Measurements from ENCODE around the gene GABRA5. TPM values are rescaled to one million over a fixed set of nuclear protein-coding genes. Genes with fewer than 3 reads are reported as not detected.
"Not testable (repeated sequence)": the region's sequence is repeated elsewhere in the genome, so short reads cannot be mapped to it uniquely, and the experiment has no call there.

Gene GABRA5
- polyA plus RNA-seq, 1 donor from 2014 or later = 25.3 TPM

DNA sequence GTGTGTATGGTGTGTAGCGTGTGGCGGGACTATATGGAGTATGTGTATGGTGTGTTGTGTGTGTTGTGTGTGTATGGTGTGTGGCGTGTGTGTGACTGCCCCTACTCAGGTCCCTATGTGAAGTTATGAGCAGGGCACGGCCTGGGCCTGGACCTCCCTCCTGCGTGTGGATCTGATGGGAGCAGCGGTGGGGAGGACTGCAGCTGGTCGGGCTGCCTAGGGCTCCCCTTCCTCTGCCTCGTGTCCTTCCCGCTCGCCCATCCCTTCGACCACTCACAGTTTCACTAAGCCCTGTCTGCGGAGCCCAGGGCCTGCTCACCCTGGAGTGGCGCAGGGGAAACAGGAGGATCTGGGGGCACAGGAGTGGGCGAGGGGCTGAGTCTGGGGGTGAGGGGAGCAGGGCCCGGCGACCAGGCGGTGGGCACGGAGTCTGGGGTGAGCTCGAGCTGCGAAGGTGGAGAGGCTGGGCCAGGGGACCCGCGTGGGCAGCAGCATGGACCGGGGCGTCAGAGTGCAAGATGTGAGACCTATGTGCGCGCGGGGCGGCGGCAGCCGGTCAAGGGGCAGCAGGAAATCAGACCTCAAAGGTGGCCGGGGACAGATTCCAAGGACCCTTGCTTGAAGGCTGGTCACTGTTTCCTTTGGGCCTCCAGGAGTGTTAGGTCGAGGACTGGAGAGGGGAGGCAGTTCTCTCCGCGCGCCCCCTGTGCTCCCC is 26.6 kb downstream of the GABRA5 start:
- H3K4me2 ChIP-seq (ENCODE audit: low read length) = no peak overlapping the region
- H3K27ac ChIP-seq (ENCODE audit: low read length) = no peak overlapping the region
- no peak overlapping the region for H3K4me3 ChIP-seq (ENCODE audit: low read length)
- no peaks in the 10 kb centered on the region for H4K20me1 ChIP-seq (ENCODE audit: insufficient read depth)
- no peaks in the 10 kb centered on the region for H3K27me3 ChIP-seq (ENCODE audit: insufficient read depth, low read depth, low read length)
- no peaks in the 10 kb centered on the region for H3K9me2 ChIP-seq (ENCODE audit: insufficient read depth, low read length)
- H3K36me3 ChIP-seq (ENCODE audit: insufficient read depth, low read length) = no peaks in the 10 kb centered on the region
- TF ChIP-seq POLR2AphosphoS5 (IDR thresholded peaks at IDR 0.05) = no peak
- no peak for TF ChIP-seq MXI1 (conservative IDR thresholded peaks at IDR 0.05; ENCODE audit: poor library complexity, severe bottlenecking)
- TF ChIP-seq EZH2 (IDR thresholded peaks at IDR 0.05; ENCODE audit: borderline replicate concordance, insufficient read depth, low read length, poor library complexity, severe bottlenecking) = no peak
- TF ChIP-seq, protein P1, sequence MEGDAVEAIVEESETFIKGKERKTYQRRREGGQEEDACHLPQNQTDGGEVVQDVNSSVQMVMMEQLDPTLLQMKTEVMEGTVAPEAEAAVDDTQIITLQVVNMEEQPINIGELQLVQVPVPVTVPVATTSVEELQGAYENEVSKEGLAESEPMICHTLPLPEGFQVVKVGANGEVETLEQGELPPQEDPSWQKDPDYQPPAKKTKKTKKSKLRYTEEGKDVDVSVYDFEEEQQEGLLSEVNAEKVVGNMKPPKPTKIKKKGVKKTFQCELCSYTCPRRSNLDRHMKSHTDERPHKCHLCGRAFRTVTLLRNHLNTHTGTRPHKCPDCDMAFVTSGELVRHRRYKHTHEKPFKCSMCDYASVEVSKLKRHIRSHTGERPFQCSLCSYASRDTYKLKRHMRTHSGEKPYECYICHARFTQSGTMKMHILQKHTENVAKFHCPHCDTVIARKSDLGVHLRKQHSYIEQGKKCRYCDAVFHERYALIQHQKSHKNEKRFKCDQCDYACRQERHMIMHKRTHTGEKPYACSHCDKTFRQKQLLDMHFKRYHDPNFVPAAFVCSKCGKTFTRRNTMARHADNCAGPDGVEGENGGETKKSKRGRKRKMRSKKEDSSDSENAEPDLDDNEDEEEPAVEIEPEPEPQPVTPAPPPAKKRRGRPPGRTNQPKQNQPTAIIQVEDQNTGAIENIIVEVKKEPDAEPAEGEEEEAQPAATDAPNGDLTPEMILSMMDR (IDR thresholded peaks at IDR 0.05; ENCODE audit: poor library complexity, severe bottlenecking) = no peak
- no peak for TF ChIP-seq EP300 (conservative IDR thresholded peaks at IDR 0.05; ENCODE audit: poor library complexity, severe bottlenecking)
- TF ChIP-seq RAD21 (conservative IDR thresholded peaks at IDR 0.05) = no peak
- TF ChIP-seq TAF1 (IDR thresholded peaks at IDR 0.05; ENCODE audit: low read depth) = no peak
- TF ChIP-seq, protein P2, sequence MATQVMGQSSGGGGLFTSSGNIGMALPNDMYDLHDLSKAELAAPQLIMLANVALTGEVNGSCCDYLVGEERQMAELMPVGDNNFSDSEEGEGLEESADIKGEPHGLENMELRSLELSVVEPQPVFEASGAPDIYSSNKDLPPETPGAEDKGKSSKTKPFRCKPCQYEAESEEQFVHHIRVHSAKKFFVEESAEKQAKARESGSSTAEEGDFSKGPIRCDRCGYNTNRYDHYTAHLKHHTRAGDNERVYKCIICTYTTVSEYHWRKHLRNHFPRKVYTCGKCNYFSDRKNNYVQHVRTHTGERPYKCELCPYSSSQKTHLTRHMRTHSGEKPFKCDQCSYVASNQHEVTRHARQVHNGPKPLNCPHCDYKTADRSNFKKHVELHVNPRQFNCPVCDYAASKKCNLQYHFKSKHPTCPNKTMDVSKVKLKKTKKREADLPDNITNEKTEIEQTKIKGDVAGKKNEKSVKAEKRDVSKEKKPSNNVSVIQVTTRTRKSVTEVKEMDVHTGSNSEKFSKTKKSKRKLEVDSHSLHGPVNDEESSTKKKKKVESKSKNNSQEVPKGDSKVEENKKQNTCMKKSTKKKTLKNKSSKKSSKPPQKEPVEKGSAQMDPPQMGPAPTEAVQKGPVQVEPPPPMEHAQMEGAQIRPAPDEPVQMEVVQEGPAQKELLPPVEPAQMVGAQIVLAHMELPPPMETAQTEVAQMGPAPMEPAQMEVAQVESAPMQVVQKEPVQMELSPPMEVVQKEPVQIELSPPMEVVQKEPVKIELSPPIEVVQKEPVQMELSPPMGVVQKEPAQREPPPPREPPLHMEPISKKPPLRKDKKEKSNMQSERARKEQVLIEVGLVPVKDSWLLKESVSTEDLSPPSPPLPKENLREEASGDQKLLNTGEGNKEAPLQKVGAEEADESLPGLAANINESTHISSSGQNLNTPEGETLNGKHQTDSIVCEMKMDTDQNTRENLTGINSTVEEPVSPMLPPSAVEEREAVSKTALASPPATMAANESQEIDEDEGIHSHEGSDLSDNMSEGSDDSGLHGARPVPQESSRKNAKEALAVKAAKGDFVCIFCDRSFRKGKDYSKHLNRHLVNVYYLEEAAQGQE (IDR thresholded peaks at IDR 0.05; ENCODE audit: borderline replicate concordance) = no peak
- TF ChIP-seq SMC3 (conservative IDR thresholded peaks at IDR 0.05; ENCODE audit: poor library complexity) = no peak
- H3K9me3 ChIP-seq (ENCODE audit: low read length) = no peaks in the 10 kb centered on the region
- no peaks in the 10 kb centered on the region for H3F3A ChIP-seq (ENCODE audit: insufficient read depth, low read length, poor library complexity, severe bottlenecking)
- H3K9ac ChIP-seq (ENCODE audit: low read length) = no peak overlapping the region
- no peaks in the 10 kb centered on the region for H3K79me2 ChIP-seq (replicated peaks; ENCODE audit: insufficient read depth, low read length)
- H2AFZ ChIP-seq (ENCODE audit: low read depth, low read length) = no peak overlapping the region

DNA sequence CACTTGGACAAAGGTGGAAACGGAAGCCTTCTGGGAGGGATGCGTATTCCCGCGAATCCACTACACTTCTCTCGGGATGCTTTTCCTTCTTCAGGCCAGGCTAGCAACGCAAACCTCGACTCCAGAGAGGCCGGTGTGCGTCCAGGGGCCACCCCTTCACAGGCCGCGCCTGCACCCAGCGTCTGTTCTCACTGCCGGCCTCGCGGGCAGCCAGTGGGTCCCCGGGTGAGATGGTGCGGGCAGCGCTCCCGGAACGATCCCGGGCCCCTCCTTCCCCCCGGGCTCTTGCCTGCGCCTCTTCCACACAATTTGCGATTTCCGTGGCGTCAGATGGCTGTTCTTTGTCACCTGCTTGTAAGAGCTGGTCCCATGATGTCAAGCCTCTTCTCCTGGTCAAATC is 27.3 kb downstream of the GABRA5 start:
- no peak overlapping the region for H3K4me2 ChIP-seq (ENCODE audit: low read length)
- H3K79me2 ChIP-seq (replicated peaks; ENCODE audit: insufficient read depth, low read length) = no peaks in the 10 kb centered on the region
- H3F3A ChIP-seq (ENCODE audit: insufficient read depth, low read length, poor library complexity, severe bottlenecking) = no peaks in the 10 kb centered on the region
- no peak overlapping the region for H2AFZ ChIP-seq (ENCODE audit: low read depth, low read length)
- H3K9me2 ChIP-seq (ENCODE audit: insufficient read depth, low read length) = no peaks in the 10 kb centered on the region
- no peak overlapping the region for H3K9ac ChIP-seq (ENCODE audit: low read length)
- TF ChIP-seq MXI1 (conservative IDR thresholded peaks at IDR 0.05; ENCODE audit: poor library complexity, severe bottlenecking) (no peak), EZH2 (IDR thresholded peaks at IDR 0.05; ENCODE audit: borderline replicate concordance, insufficient read depth, low read length, poor library complexity, severe bottlenecking) (no peak), POLR2AphosphoS5 (IDR thresholded peaks at IDR 0.05) (no peak), SMC3 (conservative IDR thresholded peaks at IDR 0.05; ENCODE audit: poor library complexity) (no peak), RAD21 (conservative IDR thresholded peaks at IDR 0.05) (no peak), TAF1 (IDR thresholded peaks at IDR 0.05; ENCODE audit: low read depth) (no peak), EP300 (conservative IDR thresholded peaks at IDR 0.05; ENCODE audit: poor library complexity, severe bottlenecking) (no peak)
- TF ChIP-seq, protein P2 (IDR thresholded peaks at IDR 0.05; ENCODE audit: borderline replicate concordance) = no peak
- TF ChIP-seq, protein P1 (IDR thresholded peaks at IDR 0.05; ENCODE audit: poor library complexity, severe bottlenecking) = no peak
- H4K20me1 ChIP-seq (ENCODE audit: insufficient read depth) = no peaks in the 10 kb centered on the region
- no peaks in the 10 kb centered on the region for H3K36me3 ChIP-seq (ENCODE audit: insufficient read depth, low read length)
- no peaks in the 10 kb centered on the region for H3K27me3 ChIP-seq (ENCODE audit: insufficient read depth, low read depth, low read length)
- no peaks in the 10 kb centered on the region for H3K9me3 ChIP-seq (ENCODE audit: low read length)
- H3K27ac ChIP-seq (ENCODE audit: low read length) = no peak overlapping the region
- no peak overlapping the region for H3K4me3 ChIP-seq (ENCODE audit: low read length)

DNA sequence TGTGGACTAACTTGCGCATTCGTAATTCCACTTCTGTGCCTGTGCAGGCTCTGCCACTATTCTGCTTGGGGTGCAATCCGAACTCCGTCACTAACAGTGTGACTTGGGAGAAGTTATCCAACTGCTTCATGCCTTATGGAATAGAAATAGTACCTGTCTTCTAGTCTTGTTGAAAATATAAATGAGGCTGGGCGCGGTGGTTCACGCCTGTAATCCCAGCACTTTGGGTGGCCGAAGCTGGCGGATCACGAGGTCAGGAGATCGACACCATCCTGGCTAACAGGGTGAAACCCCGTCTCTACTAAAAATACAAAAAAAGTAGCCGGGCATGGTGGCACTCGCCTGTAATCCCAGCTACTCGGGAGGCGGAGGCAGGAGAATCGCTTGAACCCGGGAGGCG is 28.5 kb downstream of the GABRA5 start:
- not testable (repeated sequence) for H2AFZ ChIP-seq (ENCODE audit: low read depth, low read length)

More for the DNA sequence above, 28.5 kb downstream of the GABRA5 start:
- not testable (repeated sequence) for H3K27ac ChIP-seq (ENCODE audit: low read length); H3K79me2 ChIP-seq (replicated peaks; ENCODE audit: insufficient read depth, low read length); H4K20me1 ChIP-seq (ENCODE audit: insufficient read depth); H3K4me2 ChIP-seq (ENCODE audit: low read length); H3K27me3 ChIP-seq (ENCODE audit: insufficient read depth, low read depth, low read length); H3K4me3 ChIP-seq (ENCODE audit: low read length); H3K9me2 ChIP-seq (ENCODE audit: insufficient read depth, low read length); H3F3A ChIP-seq (ENCODE audit: insufficient read depth, low read length, poor library complexity, severe bottlenecking); H3K9me3 ChIP-seq (ENCODE audit: low read length); H3K9ac ChIP-seq (ENCODE audit: low read length); H3K36me3 ChIP-seq (ENCODE audit: insufficient read depth, low read length)

All from neural cell (in vitro differentiated cells).